GM21390 (cell line): ENCODE data around the gene PTDSS2.

Source experiments
- ATAC-seq: cut with Tn5 transposase; IDR thresholded peaks from one replicate; pipeline ENCODE4 v1.9.1; 2021; ENCODE audit not compliant: unreplicated experiment

PTDSS2 gene

GRCh38 chr11:488579-488978 lies 38.5 kb downstream of the PTDSS2 start:
- no peak for ATAC-seq

- ATAC-seq: no peak
These were observed 38.9 kb downstream of the PTDSS2 start for GRCh38 chr11:488992-489391.

GRCh38 chr11:489610-490185 lies 39.6 kb downstream of the PTDSS2 start:
- ATAC-seq: no peak

- ATAC-seq: no peak
These were observed 40.3 kb downstream of the PTDSS2 start for GRCh38 chr11:490186-490929.

GRCh38 chr11:490930-491260 lies 40.8 kb downstream of the PTDSS2 start:
- ATAC-seq: no peak

GRCh38 chr11:491358-491757 lies 41.3 kb downstream of the PTDSS2 start:
- ATAC-seq: no peak

- ATAC-seq: no peak
These were observed 42.5 kb downstream of the PTDSS2 start for GRCh38 chr11:492427-493226.

GRCh38 chr11:494761-495536 lies 44.9 kb downstream of the PTDSS2 start:
- no peak for ATAC-seq

- no peak for ATAC-seq
These were observed 45.5 kb downstream of the PTDSS2 start for GRCh38 chr11:495537-495931.

- ATAC-seq: no peak
These were observed 46.9 kb downstream of the PTDSS2 start for GRCh38 chr11:496834-497564.

- ATAC-seq: no peak
These were observed 47.7 kb downstream of the PTDSS2 start for GRCh38 chr11:497565-498296.

- no peak for ATAC-seq
These were observed 48.5 kb downstream of the PTDSS2 start for GRCh38 chr11:498297-499181.

- no peak for ATAC-seq
These were observed 49.4 kb downstream of the PTDSS2 start for GRCh38 chr11:499201-500076.

- ATAC-seq: no peak
These were observed 51.1 kb downstream of the PTDSS2 start for GRCh38 chr11:501001-501682.

- ATAC-seq: no peak
These were observed 51.7 kb downstream of the PTDSS2 start for GRCh38 chr11:501683-502287.

- ATAC-seq: no peak
These were observed 52.5 kb downstream of the PTDSS2 start for GRCh38 chr11:502288-503178.
